K562 (cell line): ENCODE measurements around the gene TFAP2D. TPM values are rescaled to one million over a fixed set of nuclear protein-coding genes. Genes with fewer than 3 reads are reported as not detected.

Experiments
- ATAC-seq: fragments of 200-7000 bp; cut with Tn5 transposase; 3 replicates; pipeline ENCODE4 v1.9.1; 2020; ENCODE audit warnings: moderate library complexity
- BruUV-seq: library from RNA; stranded (reverse); fragments of 400-500 nt; replicated peaks from 2 replicates; lab custom pipeline; 2021; lab: Mats Ljungman, UMichigan
- CTCF ChIA-PET: fragments of 300-600 bp; formaldehyde crosslinking; extraction: SDS; loops from one replicate; lab custom pipeline; 2021; ENCODE audit warnings: low intra/inter-chr PET ratio; lab: Yijun Ruan, JAX
- POLR2A ChIA-PET: fragments of 300-600, 350-650 bp; sonication (Branson Sonifier 250); formaldehyde crosslinking; extraction: SDS; loops from one replicate; lab custom pipeline; 2021; ENCODE audit warnings: antibody characterized with exemption, inconsistent platforms; lab: Yijun Ruan, JAX
- DNase-seq, 4 experiments: peaks; one replicate each; pipeline versions ENCODE4 v3.0.0 to v3.0.0-alpha.2; 2011 to 2018; ENCODE audit warnings: low spot score in 3 of 4, mixed read lengths in 3 of 4; ENCODE audit errors: extremely low read depth in 1 of 4
- FAIRE-seq: peaks from 2 replicates; lab custom pipeline; 2011; peaks lifted over from hg19 to GRCh38; lab: Jason Lieb, UNC
- H2AFZ ChIP-seq: 2 replicates; pipeline ENCODE4 v1.6.0; 2011; ENCODE audit warnings: low read depth, low read length, control low read depth, inconsistent platforms
- H3K27ac ChIP-seq: fragments of 200-600 bp; 3 replicates; pipeline ENCODE4 v1.8.0; 2011; ENCODE audit warnings: low read depth, mild to moderate bottlenecking, control low read depth, inconsistent platforms, low read length, moderate library complexity, mixed read lengths; ENCODE audit errors: extremely low read depth
- H3K27me3 ChIP-seq, 2 experiments: fragments of 300-600 bp in 1 of 2; 2 replicates in 1 of 2; 3 replicates in 1 of 2; pipeline versions ENCODE4 v1.6.0 to v1.8.0; 2011; ENCODE audit warnings: inconsistent platforms in 2 of 2, low read length in 2 of 2, mild to moderate bottlenecking in 1 of 2, mixed read lengths in 1 of 2, moderate library complexity in 1 of 2; ENCODE audit not compliant: control insufficient read depth in 2 of 2, insufficient read depth in 2 of 2
- H3K36me3 ChIP-seq: fragments of 300-600 bp; 3 replicates; pipeline ENCODE4 v1.8.0; 2011; ENCODE audit warnings: mild to moderate bottlenecking, low read length, inconsistent platforms; ENCODE audit not compliant: control insufficient read depth, insufficient read depth
- H3K4me1 ChIP-seq, 2 experiments: fragments of 200-600 bp in 1 of 2; replicated peaks in 1 of 2; 2 replicates in 1 of 2; 3 replicates in 1 of 2; pipeline versions ENCODE4 v1.5.1 to v1.8.0; 2011; ENCODE audit warnings: inconsistent platforms in 2 of 2, low read length in 2 of 2, mild to moderate bottlenecking in 1 of 2, mixed read lengths in 1 of 2, moderate library complexity in 1 of 2; ENCODE audit not compliant: control insufficient read depth in 2 of 2, insufficient read depth in 2 of 2
- H3K4me2 ChIP-seq: 2 replicates; pipeline ENCODE4 v1.6.1; 2011; ENCODE audit warnings: low read length, control low read depth, inconsistent platforms, mixed read lengths; ENCODE audit not compliant: insufficient read depth
- H3K4me3 ChIP-seq: fragments of 200-600 bp; sonication (generic), shearing (Covaris generic); 2 replicates; pipeline ENCODE4 v1.5.1; 2016; ENCODE audit warnings: control low read depth, inconsistent platforms
- H3K79me2 ChIP-seq: fragments of 200-600 bp; 3 replicates; pipeline ENCODE4 v1.8.0; 2011; ENCODE audit warnings: low read length, inconsistent platforms; ENCODE audit not compliant: control insufficient read depth, insufficient read depth
- H3K9ac ChIP-seq, 2 experiments: 2 replicates each; pipeline versions ENCODE4 v1.6.0 to v1.6.1; 2011; ENCODE audit warnings: low read depth in 2 of 2, low read length in 2 of 2, control low read depth in 1 of 2, inconsistent platforms in 1 of 2, mild to moderate bottlenecking in 1 of 2, mixed read lengths in 1 of 2; ENCODE audit not compliant: insufficient read depth in 1 of 2
- H3K9me1 ChIP-seq: one replicate; pipeline ENCODE4 v1.6.0; 2011; ENCODE audit warnings: inconsistent platforms, mild to moderate bottlenecking, low read length, moderate library complexity; ENCODE audit not compliant: control insufficient read depth, insufficient read depth
- H3K9me3 ChIP-seq: replicated peaks from 2 replicates; pipeline ENCODE4 v1.5.1; 2011; ENCODE audit warnings: low read depth, low read length, inconsistent platforms; ENCODE audit not compliant: control insufficient read depth, insufficient read depth
- H4K20me1 ChIP-seq: replicated peaks from 2 replicates; pipeline ENCODE4 v1.6.1; 2011; ENCODE audit warnings: low read length, inconsistent platforms, mixed read lengths; ENCODE audit not compliant: control insufficient read depth, insufficient read depth
- ARID3A ChIP-seq: IDR thresholded peaks from 2 replicates; pipeline ENCODE4 v1.6.1; 2012; ENCODE audit warnings: low read depth, low read length, improper control_type of control experiment, borderline replicate concordance
- ATF4 ChIP-seq: fragments of 450-650 bp; formaldehyde crosslinking; IDR thresholded peaks from 2 replicates; pipeline ENCODE4 v1.4.0; 2022; ENCODE audit warnings: mild to moderate bottlenecking, moderate library complexity
- ATF7 ChIP-seq: fragments of 450-650 bp; IDR thresholded peaks from 2 replicates; pipeline ENCODE4 v1.7.1; 2014; ENCODE audit warnings: mild to moderate bottlenecking, moderate library complexity
- GTF2B ChIP-seq: IDR thresholded peaks from 2 replicates; pipeline ENCODE4 v1.6.1; 2011; ENCODE audit not compliant: insufficient read length; ENCODE audit errors: extremely low read depth
- HMG20B ChIP-seq: fragments of 250-450 bp; sonication (Bioruptor Pico); IDR thresholded peaks from 2 replicates; pipeline ENCODE4 v1.5.0; 2021; ENCODE audit warnings: mild to moderate bottlenecking
- KDM4B ChIP-seq, 2 experiments: fragments of 450-650 bp in 1 of 2; sonication (generic) in 1 of 2; IDR thresholded peaks; 2 replicates each; pipeline ENCODE4 v1.6.1; 2016 to 2017; ENCODE audit warnings: borderline replicate concordance in 2 of 2, antibody characterized with exemption in 1 of 2, low read depth in 1 of 2, mild to moderate bottlenecking in 1 of 2
- MBD2 ChIP-seq: sonication (generic); IDR thresholded peaks from 2 replicates; pipeline ENCODE4 v1.6.1; 2016; ENCODE audit warnings: low read depth, borderline replicate concordance
- NFIC ChIP-seq: fragments of 450-650 bp; IDR thresholded peaks from 2 replicates; pipeline ENCODE4 v1.6.1; 2017; ENCODE audit warnings: mild to moderate bottlenecking, inconsistent platforms
- NR3C1 ChIP-seq: sonication (generic); formaldehyde crosslinking; IDR thresholded peaks from 2 replicates; pipeline ENCODE4 v1.8.1; 2022; ENCODE audit warnings: missing genetic modification reagents
- SNIP1 ChIP-seq: fragments of 450-650 bp; IDR thresholded peaks from 2 replicates; pipeline ENCODE4 v1.7.1; 2017; ENCODE audit warnings: low read depth, mild to moderate bottlenecking
- TCF7 ChIP-seq: sonication (generic); IDR thresholded peaks from 2 replicates; pipeline ENCODE4 v1.6.1; 2016; ENCODE audit warnings: antibody characterized with exemption, borderline replicate concordance
- TEAD4 ChIP-seq, 2 experiments: sonication (generic) in 1 of 2; formaldehyde crosslinking in 1 of 2; IDR thresholded peaks; 2 replicates each; pipeline versions ENCODE4 v1.6.1 to v1.8.0; 2012 to 2022; ENCODE audit warnings: borderline replicate concordance in 1 of 2, inconsistent platforms in 1 of 2, low read length in 1 of 2, mild to moderate bottlenecking in 1 of 2, missing genetic modification reagents in 1 of 2
- XRCC5 ChIP-seq: fragments of 200-400 bp; formaldehyde crosslinking; IDR thresholded peaks from 2 replicates; pipeline ENCODE4 v1.6.1; 2017; ENCODE audit warnings: low read depth, mild to moderate bottlenecking, low read length
- ZBED1 ChIP-seq: IDR thresholded peaks from 2 replicates; pipeline ENCODE4 v1.6.1; 2014
- ZFX ChIP-seq: sonication (generic); formaldehyde crosslinking; IDR thresholded peaks from 2 replicates; pipeline ENCODE4 v1.8.0; 2022; ENCODE audit warnings: mild to moderate bottlenecking, missing genetic modification reagents, moderate library complexity
- ZKSCAN3 ChIP-seq: fragments of 250-450 bp; sonication (Bioruptor Pico); IDR thresholded peaks from 2 replicates; pipeline ENCODE4 v1.4.0; 2020
- ZKSCAN8 ChIP-seq: fragments of 200-800 bp; sonication (Bioruptor generic); IDR thresholded peaks from 2 replicates; pipeline ENCODE4 v1.6.1; 2016; ENCODE audit warnings: missing genetic modification characterization, missing compliant biosample characterization
- ZNF146 ChIP-seq: IDR thresholded peaks from one replicate; pipeline ENCODE4 v1.6.1; 2018; ENCODE audit warnings: missing compliant biosample characterization; ENCODE audit not compliant: unreplicated experiment
- ZNF696 ChIP-seq: fragments of 250-450 bp; sonication (Bioruptor Pico); conservative IDR thresholded peaks from 2 replicates; pipeline ENCODE4 v1.4.0; 2020; ENCODE audit warnings: mild to moderate bottlenecking, moderate library complexity
- WGBS: fragments of 100-300 bp; shearing (Covaris generic); methylation state at CpG from one replicate; pipeline ENCODE4 v1.1.6; 2016; ENCODE audit warnings: low coverage, mixed read lengths; ENCODE audit not compliant: insufficient coverage; ENCODE audit errors: missing lambda C conversion rate; 5-methylcytosine and 5-hydroxymethylcytosine counted together
- in situ Hi-C: fragments of 300-500 bp; cut with MboI; formaldehyde crosslinking; loops from 4 replicates; pipeline ENCODE4 v1.15.0; 2018; ENCODE audit warnings: inconsistent platforms, mixed read lengths
- intact Hi-C: fragments of 100-400 bp; cut with micrococcal nuclease; formaldehyde crosslinking; loops from 2 replicates; pipeline ENCODE4 v1.14.2; 2022
- polyA plus RNA-seq, 8 experiments: library from polyadenylated mRNA; depleted of rRNA in 4 of 8; stranded (reverse) in 5 of 8; unstranded in 3 of 8; fragments of >200 nt; fragmentation: Nextera tagmentation in 2 of 8; fragmentation: Illumina TruSeq in 1 of 8; extraction: Ambion mirVana in 2 of 8; extraction: Trizol in 1 of 8; gene quantifications; 2 replicates each; pipeline versions ENCODE4 v1.2.1 to v1.2.3, GENCODE V29; 2011 to 2014; ENCODE audit warnings: inconsistent platforms in 1 of 8, missing spikeins in 1 of 8
- total RNA-seq, 7 experiments: library from RNA; depleted of rRNA in 6 of 7; stranded (reverse); fragments of >200 nt in 6 of 7; fragmentation: Illumina TruSeq in 2 of 7; extraction: Trizol in 2 of 7; gene quantifications; 2 replicates each; pipeline versions ENCODE4 v1.2.1 to v1.2.3, GENCODE V29; 2011 to 2021; ENCODE audit warnings: low replicate concordance in 1 of 7

The TFAP2D gene
- total and polyA plus RNA-seq, 9 of the 15 experiments (the other 6 are each of a cell fraction or from before 2014, with no cell fraction given): not detected

GRCh38 chr6:50816947-50817645 lies 103.8 kb downstream of the TFAP2D start (continued):
- TF ChIP-seq TEAD4 (IDR thresholded peaks at IDR 0.05; ENCODE audit: low read length) (no peak), TEAD4 (CRISPR knock-in tag; IDR thresholded peaks at IDR 0.05; ENCODE audit: borderline replicate concordance) (no peak)

GRCh38 chr6:50817646-50817950 lies 104.3 kb downstream of the TFAP2D start:
- no peaks in the 10 kb centered on the region for H3K9me1 ChIP-seq
- BruUV-seq: no TSS peak

More at GRCh38 chr6:50817646-50817950, 104.3 kb downstream of the TFAP2D start:
- Histone ChIP-seq H4K20me1 (no peaks in the 10 kb centered on the region), H3K79me2 (no peaks in the 10 kb centered on the region), H3K36me3 (no peaks in the 10 kb centered on the region), H2AFZ (no peak overlapping the region), H3K4me1 (no peaks in the 10 kb centered on the region; a peak in 1 of 5 replicates), H3K9ac (no peak overlapping the region), H3K4me2 (no peak overlapping the region), H3K27ac (no peak overlapping the region), H3K4me3 (no peak overlapping the region), H3K9me3 (0 out of 2 replicates have a peak, but pooled peaks cover 3% of the 10 kb centered on the region), H3K27me3 (no peaks in the 10 kb centered on the region)
- ATAC-seq: no peak
- intact Hi-C loops (loop anchor here (2.0 to 10.0 kb wide), 8 partner anchors 57 to 1203 kb away; no protein-coding TSS in a partner anchor), in situ Hi-C loops (loop anchor here (10.0 to 25.0 kb wide), 3 partner anchors 537 to 1195 kb away; no protein-coding TSS in a partner anchor)
- ChIA-PET POLR2A (no interaction called here), CTCF (no interaction called here)
- TF ChIP-seq ZNF146: no peak
- no peak for TF ChIP-seq ATF7
- TF ChIP-seq NFIC: no peak
- TF ChIP-seq ZNF696: no peak
- TF ChIP-seq SNIP1: no peak
- TF ChIP-seq ZKSCAN8 (CRISPR knock-in tag): no peak
- TF ChIP-seq TCF7: no peak
- no peak for TF ChIP-seq NR3C1 (CRISPR knock-in tag)
- TF ChIP-seq HMG20B: no peak
- TF ChIP-seq ATF4 (CRISPR knock-in tag): no peak
- no peak for TF ChIP-seq ZKSCAN3
- no peak for TF ChIP-seq ARID3A
- TF ChIP-seq ZFX (CRISPR knock-in tag): no peak
- no peak for TF ChIP-seq XRCC5
- TF ChIP-seq ZBED1: no peak
- no peak for TF ChIP-seq GTF2B
- no peak for TF ChIP-seq KDM4B (IDR thresholded peaks at IDR 0.05; ENCODE audit: borderline replicate concordance in 2 of 2, low read depth in 1 of 2)
- no peak for TF ChIP-seq MBD2
- 38% methylated on average over 2 of the region's 2 CpGs for WGBS
- FAIRE-seq: no peak
- no peak for DNase-seq
